Kidney epithelial cell (primary cell): ENCODE data around the gene ADH1A. TPM values are rescaled to one million over a fixed set of nuclear protein-coding genes. Genes with fewer than 3 reads are reported as not detected.

Experiments used
- DNase-seq: peaks from one replicate; pipeline ENCODE4 v3.0.0-alpha.2; 2010; ENCODE audit warnings: low read depth
- H3K27me3 ChIP-seq: 2 replicates; pipeline ENCODE4 v1.6.0; 2011; ENCODE audit warnings: low read length; ENCODE audit not compliant: control insufficient read depth, insufficient read depth
- H3K36me3 ChIP-seq: 2 replicates; pipeline ENCODE4 v1.5.1; 2011; ENCODE audit warnings: low read length; ENCODE audit not compliant: control insufficient read depth, insufficient read depth
- H3K4me3 ChIP-seq: 2 replicates; pipeline ENCODE4 v1.5.1; 2011; ENCODE audit warnings: low read depth, mild to moderate bottlenecking, control low read depth, low read length
- total RNA-seq: library from RNA; depleted of rRNA; stranded (reverse); fragments of >200 nt; gene quantifications from 2 replicates; pipeline ENCODE4 v1.2.3, GENCODE V29; 2015
- TF ChIP-seq, protein P1 (sequence below): IDR thresholded peaks from 2 replicates; pipeline ENCODE4 v1.5.1; 2011; ENCODE audit warnings: mild to moderate bottlenecking, moderate library complexity, low read length, control low read depth, inconsistent platforms; ENCODE audit not compliant: insufficient read depth, poor library complexity, severe bottlenecking

ADH1A gene
- total RNA-seq, 1 donor from 2014 or later = not detected

DNA sequence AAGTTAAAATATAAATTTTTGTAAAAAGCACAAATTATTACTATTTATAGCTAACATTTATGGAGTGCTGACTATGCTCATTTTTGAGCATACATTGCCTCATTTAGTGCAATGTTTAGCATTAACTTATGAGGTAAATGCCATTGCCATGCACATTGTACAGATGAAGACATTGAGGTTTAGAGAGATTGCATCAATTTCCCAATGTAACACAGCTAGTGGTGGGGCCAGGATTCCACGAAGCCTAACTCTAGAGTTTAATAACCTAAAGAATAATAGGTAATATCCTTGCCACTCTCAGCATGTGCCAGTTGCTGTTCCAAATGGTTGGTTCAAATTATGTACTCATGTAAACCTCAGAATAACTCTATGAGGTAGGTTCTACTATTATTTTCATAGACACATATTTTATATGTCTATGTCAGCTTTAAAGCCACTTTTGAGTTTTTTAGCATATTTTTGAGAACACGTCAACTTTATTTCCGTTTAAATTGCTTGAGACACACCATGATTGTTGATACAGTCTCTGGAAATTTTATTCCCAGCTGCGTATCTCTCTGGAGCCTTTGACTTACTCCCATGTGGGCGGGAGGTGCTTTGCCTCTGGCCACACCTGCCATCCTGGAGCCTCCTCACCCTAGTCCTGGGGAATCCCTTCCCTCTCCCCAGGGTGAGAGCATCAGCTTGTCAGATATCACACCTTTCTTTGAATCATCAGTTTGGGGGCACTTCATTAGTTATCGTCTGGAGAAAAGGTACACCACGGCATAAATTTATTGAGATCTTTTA is 10.8 kb upstream of the ADH1A start:
- Histone ChIP-seq H3K27me3 (no peaks in the 10 kb centered on the region), H3K4me3 (no peak overlapping the region), H3K36me3 (no peaks in the 10 kb centered on the region)
- DNase-seq = no peak
- TF ChIP-seq, protein P1, sequence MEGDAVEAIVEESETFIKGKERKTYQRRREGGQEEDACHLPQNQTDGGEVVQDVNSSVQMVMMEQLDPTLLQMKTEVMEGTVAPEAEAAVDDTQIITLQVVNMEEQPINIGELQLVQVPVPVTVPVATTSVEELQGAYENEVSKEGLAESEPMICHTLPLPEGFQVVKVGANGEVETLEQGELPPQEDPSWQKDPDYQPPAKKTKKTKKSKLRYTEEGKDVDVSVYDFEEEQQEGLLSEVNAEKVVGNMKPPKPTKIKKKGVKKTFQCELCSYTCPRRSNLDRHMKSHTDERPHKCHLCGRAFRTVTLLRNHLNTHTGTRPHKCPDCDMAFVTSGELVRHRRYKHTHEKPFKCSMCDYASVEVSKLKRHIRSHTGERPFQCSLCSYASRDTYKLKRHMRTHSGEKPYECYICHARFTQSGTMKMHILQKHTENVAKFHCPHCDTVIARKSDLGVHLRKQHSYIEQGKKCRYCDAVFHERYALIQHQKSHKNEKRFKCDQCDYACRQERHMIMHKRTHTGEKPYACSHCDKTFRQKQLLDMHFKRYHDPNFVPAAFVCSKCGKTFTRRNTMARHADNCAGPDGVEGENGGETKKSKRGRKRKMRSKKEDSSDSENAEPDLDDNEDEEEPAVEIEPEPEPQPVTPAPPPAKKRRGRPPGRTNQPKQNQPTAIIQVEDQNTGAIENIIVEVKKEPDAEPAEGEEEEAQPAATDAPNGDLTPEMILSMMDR = no peak

GRCh38 chr4:99300934-99301333 is 10.1 kb upstream of the ADH1A start:
- peak; percentile 5 for DNase-seq
- H3K27me3 ChIP-seq = no peaks in the 10 kb centered on the region
- no peak overlapping the region for H3K4me3 ChIP-seq
- H3K36me3 ChIP-seq = no peaks in the 10 kb centered on the region
- TF ChIP-seq, protein P1 = no peak

- no peaks in the 10 kb centered on the region for H3K27me3 ChIP-seq
- TF ChIP-seq, protein P1 = no peak
- H3K4me3 ChIP-seq = no peak overlapping the region
- H3K36me3 ChIP-seq = no peaks in the 10 kb centered on the region
- DNase-seq = no peak
Measured at GRCh38 chr4:99293357-99293756, 2.6 kb upstream of the ADH1A start.

- Histone ChIP-seq H3K36me3 (no peaks in the 10 kb centered on the region), H3K27me3 (no peaks in the 10 kb centered on the region), H3K4me3 (no peak overlapping the region)
- TF ChIP-seq, protein P1 = no peak
- no peak for DNase-seq
Measured at GRCh38 chr4:99285387-99285786, 5.4 kb downstream of the ADH1A start.

- Histone ChIP-seq H3K4me3 (no peak overlapping the region), H3K27me3 (no peaks in the 10 kb centered on the region), H3K36me3 (no peaks in the 10 kb centered on the region)
- TF ChIP-seq, protein P1 = no peak
- no peak for DNase-seq
Measured at GRCh38 chr4:99282731-99283130, 8.1 kb downstream of the ADH1A start.

DNA sequence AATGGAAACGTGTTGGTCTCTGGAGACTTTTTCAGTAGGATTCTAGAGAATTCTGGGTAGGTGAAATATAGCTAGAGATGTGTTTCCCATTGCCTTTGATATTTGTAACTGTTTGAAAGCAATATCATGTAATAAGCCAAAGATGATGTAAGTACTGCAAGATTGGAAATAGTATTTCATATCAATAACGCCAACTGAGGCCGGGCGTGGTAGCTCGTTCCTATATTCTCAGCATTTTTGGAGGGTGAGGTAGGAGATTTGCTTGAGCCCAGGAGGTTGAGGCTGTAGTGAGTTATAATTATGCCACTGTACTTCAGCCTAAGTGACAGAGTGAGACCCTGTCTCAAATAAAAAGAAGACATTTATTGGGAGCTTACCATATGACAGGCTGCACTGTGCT is 9.5 kb downstream of the ADH1A start:
- Histone ChIP-seq H3K27me3 (no peaks in the 10 kb centered on the region), H3K36me3 (no peaks in the 10 kb centered on the region), H3K4me3 (no peak overlapping the region)
- DNase-seq = no peak
- TF ChIP-seq, protein P1 = no peak
